AG08395 (cell line): ENCODE measurements around the gene MPHOSPH9.

Experiments used
- DNase-seq: peaks from one replicate; pipeline ENCODE4 v3.0.0; 2012; ENCODE audit warnings: mixed read lengths, low spot score

The MPHOSPH9 gene

DNA sequence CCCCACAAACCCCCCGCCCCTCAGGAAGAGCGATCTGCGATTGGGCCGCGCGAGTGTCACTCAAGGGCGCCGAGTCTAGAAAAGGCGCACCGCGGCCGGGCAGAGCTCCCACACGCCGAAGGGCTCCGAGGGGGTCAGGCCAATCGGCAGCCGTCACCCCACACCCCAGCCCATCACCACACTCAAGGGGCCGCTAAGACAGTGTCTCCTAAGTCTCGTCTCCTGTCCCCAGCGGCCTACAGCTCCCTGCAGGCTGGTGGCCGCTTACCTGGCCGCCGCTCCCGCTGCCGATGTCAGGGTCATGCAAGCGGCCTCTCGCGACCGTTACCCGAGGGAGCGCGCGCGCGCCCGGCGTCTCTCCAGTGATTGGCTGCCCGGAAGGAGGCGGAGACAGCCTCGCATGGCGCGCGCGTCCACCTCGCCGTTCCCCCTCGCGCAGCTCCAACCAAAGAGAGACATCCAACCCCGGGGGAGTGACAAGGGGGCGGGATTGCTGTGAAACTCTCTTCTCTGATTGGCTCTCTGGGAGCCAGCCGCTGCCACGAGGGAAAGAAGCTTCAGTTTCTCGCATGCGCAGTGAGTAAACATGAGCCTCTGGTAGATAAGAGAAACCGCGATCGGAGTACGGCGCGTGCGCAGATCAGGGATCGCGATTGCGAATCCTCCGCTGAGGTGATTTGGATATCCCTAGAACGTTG is at the start of gene MPHOSPH9, which contains the start of gene MTRFR:
TSS of gene MPHOSPH9 (minus strand) at position 335 of the 698 bp plus-strand sequence. CDS start 2,777 bp downstream, outside the sequence.
TSS of gene MTRFR (plus strand) at position 630 of the 698 bp plus-strand sequence. CDS start 20,239 bp downstream, outside the sequence.
- peak; percentile 99 for DNase-seq

GRCh38 chr12:123282111-123282510 is 49.2 kb upstream of the MPHOSPH9 start:
- no peak for DNase-seq

- no peak for DNase-seq
Measured at GRCh38 chr12:123280971-123281370, 48.0 kb upstream of the MPHOSPH9 start.

DNA sequence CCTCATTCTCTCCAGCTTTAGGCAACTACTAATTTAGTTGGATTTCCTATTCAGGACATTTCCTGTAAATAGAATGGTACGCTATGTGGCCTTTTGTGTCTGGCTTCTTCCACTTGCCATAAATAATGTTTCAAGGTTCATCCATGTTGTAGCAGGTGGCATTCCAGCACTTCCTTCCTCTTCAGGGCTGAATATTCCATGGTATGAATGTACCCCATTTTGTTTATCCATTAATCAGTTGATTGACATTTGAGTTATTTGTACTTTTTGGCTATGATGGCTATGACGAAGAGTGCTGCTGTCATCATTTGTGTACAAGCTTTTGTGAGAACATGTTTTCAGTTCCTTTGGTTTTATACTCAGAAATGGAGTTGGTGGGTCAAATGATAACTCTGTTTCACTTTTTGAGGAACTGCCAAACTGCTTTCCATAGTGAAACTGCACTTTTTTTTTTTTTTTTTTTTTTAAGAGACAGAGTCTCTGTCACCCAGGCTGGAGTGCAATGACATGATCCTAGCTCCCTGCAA is 45.2 kb upstream of the MPHOSPH9 start:
- no peak for DNase-seq

- no peak for DNase-seq
Measured at GRCh38 chr12:123273166-123273565, 40.2 kb upstream of the MPHOSPH9 start.

- DNase-seq, result peak; percentile 83
Measured at GRCh38 chr12:123271001-123271668, 38.2 kb upstream of the MPHOSPH9 start.

- peak; percentile 43 for DNase-seq
Measured at GRCh38 chr12:123270214-123271000, 37.5 kb upstream of the MPHOSPH9 start.

- no peak for DNase-seq
Measured at GRCh38 chr12:123269896-123270213, 36.9 kb upstream of the MPHOSPH9 start.

GRCh38 chr12:123269395-123269892 is 36.5 kb upstream of the MPHOSPH9 start:
- peak; percentile 77 for DNase-seq

DNA sequence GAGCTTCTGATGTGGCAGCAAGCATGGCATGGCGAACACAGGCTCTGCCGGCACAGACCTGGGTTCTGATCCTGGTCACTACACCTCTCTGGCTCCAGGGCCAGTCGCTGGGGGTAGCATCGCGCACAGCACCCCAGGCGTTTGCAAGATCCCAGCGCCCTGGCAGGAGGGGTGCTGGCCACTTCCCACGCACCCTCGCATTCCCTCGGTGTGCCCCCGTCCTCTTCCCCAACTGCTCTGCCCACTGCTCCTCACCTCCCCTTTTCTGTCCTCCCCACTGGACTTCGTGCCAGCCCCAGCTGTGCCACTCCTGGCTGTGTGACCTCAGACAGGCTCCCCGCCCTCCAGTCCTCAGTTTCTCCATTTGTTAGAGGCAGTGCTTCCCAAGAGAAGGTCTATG is 35.9 kb upstream of the MPHOSPH9 start:
- DNase-seq, result no peak

- no peak for DNase-seq
Measured at GRCh38 chr12:123267991-123268843, 35.3 kb upstream of the MPHOSPH9 start.

DNA sequence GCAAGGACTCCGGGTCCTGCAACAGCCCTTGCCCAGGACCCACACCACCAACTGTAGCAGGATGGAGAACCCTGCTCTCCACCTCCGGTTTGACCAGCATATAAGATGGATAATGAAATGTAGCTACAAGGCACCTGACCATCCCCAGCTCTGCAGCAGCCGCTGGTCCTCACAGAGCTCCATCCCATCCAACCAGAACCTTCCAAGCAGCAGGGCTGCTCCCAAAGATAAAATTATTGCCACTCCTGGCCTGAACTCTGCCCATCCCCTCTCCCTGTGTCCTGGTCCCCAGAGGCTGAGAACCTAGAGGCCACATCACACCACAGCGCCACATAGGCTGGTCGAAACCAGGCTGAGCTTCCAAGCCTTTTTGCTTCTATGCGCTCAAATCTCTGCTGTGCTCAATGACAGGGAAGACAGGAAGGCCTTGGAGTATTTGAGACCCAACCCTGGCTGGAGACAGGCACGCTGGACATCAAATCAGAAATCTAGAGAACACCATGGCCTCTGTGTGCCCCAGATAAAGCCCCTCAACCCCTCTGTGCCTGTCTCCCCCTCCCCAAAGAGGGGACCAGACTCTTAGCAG is 34.5 kb upstream of the MPHOSPH9 start:
- DNase-seq, result no peak

- DNase-seq, result no peak
Measured at GRCh38 chr12:123266679-123267277, 33.8 kb upstream of the MPHOSPH9 start.

GRCh38 chr12:123265851-123266678 is 33.1 kb upstream of the MPHOSPH9 start:
- DNase-seq, result no peak

DNA sequence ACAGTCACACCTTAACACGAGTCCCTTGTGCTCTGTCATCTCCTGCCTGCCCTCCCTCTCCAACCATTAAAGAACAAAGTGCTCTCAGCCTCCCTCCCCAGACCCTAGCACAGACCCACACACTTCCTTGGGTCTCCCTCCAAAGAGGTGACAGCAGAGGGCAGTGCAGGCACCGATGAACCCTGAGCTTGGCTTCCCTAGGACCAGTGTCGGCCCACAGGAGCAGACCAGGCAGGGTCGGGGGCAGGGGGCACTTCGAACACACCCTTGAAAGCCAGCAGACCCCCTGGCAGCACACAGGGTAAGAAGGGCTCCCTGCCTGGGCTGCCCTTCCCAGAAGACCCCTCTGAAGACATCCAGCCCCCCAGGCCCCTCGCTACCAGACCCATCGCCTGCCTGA is 31.7 kb upstream of the MPHOSPH9 start:
- no peak for DNase-seq

DNA sequence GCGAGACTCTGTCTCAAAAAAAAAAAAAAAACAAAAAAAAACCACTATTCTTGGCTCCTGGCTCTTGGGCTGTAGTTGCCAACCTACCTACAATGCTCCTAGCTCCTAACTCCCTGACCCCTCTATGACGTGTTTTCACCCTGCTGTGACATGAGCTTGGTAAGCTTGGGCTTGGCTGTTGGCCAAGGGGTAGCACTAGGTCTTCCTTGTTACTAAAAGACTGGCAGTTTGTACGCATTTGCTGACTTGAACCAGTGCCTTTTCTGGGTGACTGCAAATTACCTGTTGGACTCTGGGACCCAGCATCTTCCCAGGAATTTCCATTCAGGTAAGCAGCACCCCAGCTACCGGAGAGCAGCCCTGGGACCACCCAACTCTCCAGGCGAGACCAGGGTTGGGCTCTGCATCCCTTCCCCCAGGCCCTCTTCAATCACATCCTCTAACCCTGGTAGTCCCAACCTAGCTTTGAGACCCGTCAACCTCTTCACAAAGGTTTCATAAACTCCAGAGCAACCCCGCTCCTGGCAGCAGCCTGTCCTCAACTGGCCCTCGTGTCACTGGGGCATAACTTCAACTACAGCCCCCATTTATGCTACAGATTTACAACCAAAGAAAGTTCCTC is 30.4 kb upstream of the MPHOSPH9 start:
- DNase-seq, result no peak

- no peak for DNase-seq
Measured at GRCh38 chr12:123261196-123261595, 28.3 kb upstream of the MPHOSPH9 start.

- DNase-seq, result no peak
Measured at GRCh38 chr12:123260081-123260480, 27.1 kb upstream of the MPHOSPH9 start.

DNA sequence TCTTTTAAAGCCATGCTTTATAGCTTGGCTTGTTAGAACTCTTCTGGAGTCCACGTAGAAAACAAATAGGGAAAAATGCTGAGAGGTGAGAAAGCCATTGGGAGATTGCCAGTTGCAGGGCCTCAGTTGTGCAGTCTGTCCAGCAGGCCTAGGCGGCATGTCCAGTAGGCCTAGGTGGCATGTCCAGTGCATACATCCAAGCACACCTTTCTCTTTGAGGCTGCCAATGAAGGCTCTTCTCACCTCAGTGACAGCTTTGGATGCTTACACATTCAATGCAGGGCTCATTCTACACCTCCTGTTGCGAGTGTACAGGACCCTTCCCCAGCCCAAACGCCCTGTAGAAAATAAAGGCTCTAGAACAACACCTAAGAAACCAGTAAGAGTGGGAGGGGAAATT is 25.7 kb upstream of the MPHOSPH9 start:
- no peak for DNase-seq
